ENCODE data around the gene PPP1R13B.

PPP1R13B gene

DNA sequence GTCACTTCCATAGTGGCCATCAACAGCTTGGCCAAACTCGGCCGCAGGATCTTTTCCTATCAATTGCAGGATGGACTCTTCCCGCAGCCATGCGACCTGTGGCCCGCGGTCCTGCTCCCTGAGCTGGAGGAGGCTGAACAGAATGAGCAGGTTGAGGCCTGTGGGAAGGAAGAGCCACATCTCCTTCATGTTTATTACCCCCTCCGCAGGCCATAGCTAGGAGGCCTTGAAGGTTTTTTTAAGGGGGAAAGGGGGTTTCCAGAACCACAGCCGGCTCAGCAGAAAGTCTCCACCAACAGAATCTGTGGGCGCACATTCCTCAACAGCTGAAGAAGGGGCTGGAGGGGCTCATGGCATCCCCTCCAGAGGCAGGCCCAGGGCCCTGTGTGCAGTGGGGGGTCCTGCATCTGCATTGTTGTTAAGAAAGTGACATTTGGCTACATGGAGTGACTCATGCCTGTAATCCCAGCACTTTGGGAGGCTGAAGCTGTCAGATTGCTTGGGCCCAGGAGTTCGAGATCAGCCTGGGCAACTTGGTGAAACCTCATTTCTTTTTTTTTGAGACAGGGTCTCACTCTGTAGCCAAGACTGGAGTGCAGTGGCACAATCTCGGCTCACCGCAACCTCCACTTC is 25.2 kb upstream of the PPP1R13B start:
- no peak for TF ChIP-seq CTCF (conservative IDR thresholded peaks at IDR 0.05; ENCODE audit: low read depth)
- peak overlapping the region; percentile 95 for H3K27ac ChIP-seq
- CTCF ChIA-PET = interaction anchor here (0.6 kb wide), 1 partner anchor 38 kb away, joined by 3 read pairs; no protein-coding TSS in a partner anchor
- no peak for DNase-seq (ENCODE audit: low spot score)
- POLR2A ChIA-PET (ENCODE audit: low non-redundant PET) = no interaction called here

- CTCF ChIA-PET = no interaction called here
Measured at GRCh38 chr14:103871596-103872480, 24.5 kb upstream of the PPP1R13B start.

GRCh38 chr14:103870891-103871595 is 23.7 kb upstream of the PPP1R13B start:
- DNase-seq (ENCODE audit: low spot score) = no peak
- no peak for TF ChIP-seq CTCF (conservative IDR thresholded peaks at IDR 0.05; ENCODE audit: low read depth)
- H3K27ac ChIP-seq = peak overlapping the region; percentile 95
- CTCF ChIA-PET = interaction anchor here (0.5 to 0.6 kb wide), 2 partner anchors 52 to 837 kb away, joined by 3 to 6 read pairs; no protein-coding TSS in a partner anchor
- POLR2A ChIA-PET (ENCODE audit: low non-redundant PET) = interaction anchor here (0.8 kb wide), 1 partner anchor 10 kb away, joined by 4 read pairs; no protein-coding TSS in a partner anchor

More at GRCh38 chr14:103871596-103872480, 24.5 kb upstream of the PPP1R13B start:
- H3K27ac ChIP-seq = peak overlapping the region; percentile 95
- DNase-seq (ENCODE audit: low spot score) = peak; percentile 80
- TF ChIP-seq CTCF (conservative IDR thresholded peaks at IDR 0.05; ENCODE audit: low read depth) = no peak
- POLR2A ChIA-PET (ENCODE audit: low non-redundant PET) = no interaction called here

DNA sequence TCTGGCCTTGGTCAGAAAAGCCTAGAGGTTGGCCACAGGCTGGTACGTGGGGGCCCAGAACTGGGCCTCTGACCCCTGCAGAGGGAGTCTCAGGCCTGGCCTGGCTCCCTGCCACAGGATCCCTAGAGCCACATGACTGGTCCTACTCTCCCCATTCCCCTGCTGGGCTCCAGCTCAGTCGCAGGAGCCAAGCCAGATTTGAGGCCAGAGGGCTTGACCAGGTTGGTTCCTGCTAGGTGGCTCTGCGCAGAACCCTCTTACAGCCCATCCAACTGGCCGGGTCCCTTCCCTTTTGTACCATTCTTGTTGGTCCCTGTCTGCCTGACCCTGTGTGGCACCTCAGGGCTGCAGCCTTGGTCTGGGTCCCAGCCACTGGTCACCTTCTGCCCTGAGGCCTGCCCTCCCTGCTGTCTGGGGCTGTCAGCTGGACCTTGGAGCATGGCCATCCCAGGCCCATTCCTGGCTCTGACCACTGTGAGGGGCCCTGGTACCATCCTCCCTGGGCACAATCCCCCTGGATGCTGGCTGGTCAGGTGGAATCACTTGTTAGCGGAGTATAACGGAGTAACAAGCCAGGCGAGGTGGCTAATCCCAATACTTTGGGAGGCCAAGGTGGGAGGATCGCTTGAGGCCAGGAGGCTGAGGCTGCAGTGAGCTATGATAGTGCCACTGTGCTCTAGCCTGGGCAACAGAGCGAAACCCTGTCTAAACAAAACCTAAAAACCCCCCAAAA is 22.9 kb upstream of the PPP1R13B start:
- ChIA-PET POLR2A (ENCODE audit: low non-redundant PET) (interaction anchor here (0.8 kb wide), 1 partner anchor 10 kb away, joined by 4 read pairs; no protein-coding TSS in a partner anchor), CTCF (interaction anchor here (0.5 to 0.6 kb wide), 2 partner anchors 52 to 837 kb away, joined by 3 to 6 read pairs; no protein-coding TSS in a partner anchor)
- no peak for DNase-seq (ENCODE audit: low spot score)
- peak overlapping the region; percentile 95 for H3K27ac ChIP-seq
- TF ChIP-seq CTCF (conservative IDR thresholded peaks at IDR 0.05; ENCODE audit: low read depth) = no peak

GRCh38 chr14:103869406-103870143 is 22.2 kb upstream of the PPP1R13B start:
- no peak for DNase-seq (ENCODE audit: low spot score)
- peak overlapping the region; percentile 95 for H3K27ac ChIP-seq
- ChIA-PET POLR2A (ENCODE audit: low non-redundant PET) (no interaction called here), CTCF (no interaction called here)
- no peak for TF ChIP-seq CTCF (conservative IDR thresholded peaks at IDR 0.05; ENCODE audit: low read depth)
